Psoas muscle (tissue), 8 donors: ENCODE measurements around the gene NUP50. TPM values are rescaled to one million over a fixed set of nuclear protein-coding genes. Genes with fewer than 3 reads are reported as not detected.

ENCODE experiments used
- ATAC-seq, 4 donors: fragments of 200-7000 bp; cut with Tn5 transposase; one replicate each; pipeline ENCODE4 v1.9.1; 2020; ENCODE audit warnings: moderate library complexity in 3 of 4, mild to moderate bottlenecking in 2 of 4
- DNase-seq, 2 donors: peaks; one replicate each; pipeline ENCODE4 v3.0.0-alpha.2; 2020
- H3K27ac ChIP-seq: fragments of 200-600 bp; one replicate; pipeline ENCODE4 v1.8.0; 2022
- H3K27me3 ChIP-seq, 3 donors: fragments of 200-600 bp in 1 of 3; one replicate each; pipeline versions ENCODE4 v1.6.1 to v1.8.0; 2013 to 2022; ENCODE audit warnings: low read length in 2 of 3, mild to moderate bottlenecking in 2 of 3, moderate library complexity in 1 of 3; ENCODE audit not compliant: insufficient read depth in 3 of 3
- H3K36me3 ChIP-seq, 2 donors: fragments of 200-600 bp in 1 of 2; one replicate each; pipeline versions ENCODE4 v1.6.1 to v1.8.0; 2013 to 2022; ENCODE audit warnings: low read depth in 1 of 2, mild to moderate bottlenecking in 1 of 2, moderate library complexity in 1 of 2; ENCODE audit not compliant: insufficient read depth in 1 of 2
- H3K4me1 ChIP-seq: fragments of 200-600 bp; one replicate; pipeline ENCODE4 v1.8.0; 2022
- H3K4me3 ChIP-seq: fragments of 200-600 bp; one replicate; pipeline ENCODE4 v1.8.0; 2022; ENCODE audit warnings: mild to moderate bottlenecking
- H3K9me3 ChIP-seq: fragments of 200-600 bp; one replicate; pipeline ENCODE4 v1.8.0; 2022
- CTCF ChIP-seq: fragments of 200-600 bp; IDR thresholded peaks from one replicate; pipeline ENCODE4 v1.8.0; 2022; ENCODE audit warnings: antibody characterized with exemption
- WGBS, 3 donors: extraction: QIAGEN DNeasy Blood & Tissue Kit; methylation state at CpG; one replicate each; pipeline versions ENCODE4 v1.1.6 to v1.1.7; 2013; 5-methylcytosine and 5-hydroxymethylcytosine counted together
- intact Hi-C, 2 donors: fragments of 100-400 bp; cut with DNase I; formaldehyde crosslinking; loops; one replicate each; pipeline versions ENCODE4 v1.11.0 to v1.14.2; 2022
- polyA plus RNA-seq, 3 donors: library from polyadenylated mRNA; stranded (reverse); fragments of 200-250 nt; gene quantifications; one replicate each; pipeline ENCODE4 v1.2.3, GENCODE V29; 2013
- total RNA-seq, 4 donors: library from RNA; stranded (reverse); fragmentation: NEBNext Ultra II Directional in 2 of 4; extraction: Animal tissue kit (Norgen Biotek cat#: 25700) in 2 of 4; gene quantifications; one replicate each; pipeline versions ENCODE4 v1.2.1 to v1.2.4, GENCODE V29; 2021 to 2023
- donor health status: healthy with polysubstance abuse.
- donor health status: DM: no; HTN: no; CAD: no; lungs with moderate emphysema.
- donor health status: Bipolar disorder and iron deficiency.
- donor health status: healthy.
- donor health status: DM: yes; HTN: yes; CAD: no.
- donor health status: DM: no; HTN: no; CAD: no.
- donor health status: DM: no; HTN: no; CAD: no.
- donor health status: DM: yes; HTN: yes; CAD: no.

The NUP50 gene
- total and polyA plus RNA-seq, 7 donors = 6.1 to 26.6 (median 20.3) TPM

GRCh38 chr22:45233827-45234226 is 70.1 kb downstream of the NUP50 start:
- no peak for ATAC-seq
- H3K27ac ChIP-seq = no peak overlapping the region
- DNase-seq = no peak

GRCh38 chr22:45235101-45235777 is 71.5 kb downstream of the NUP50 start:
- intact Hi-C loops = no loop called here
- no peak for TF ChIP-seq CTCF
- Histone ChIP-seq H3K27me3 (no peaks in the 10 kb centered on the region), H3K27ac (no peak overlapping the region), H3K36me3 (peaks cover 0 to 3% of the 10 kb centered on the region in 2 donors), H3K4me1 (no peaks in the 10 kb centered on the region), H3K4me3 (no peak overlapping the region), H3K9me3 (no peaks in the 10 kb centered on the region)
- ATAC-seq (peak in 1 of 4 donors; percentile 19), DNase-seq (peak in 1 of 2 donors; percentile 45)
- WGBS, 3 donors = 79 to 83% (median 81%) methylated on average over 23 of the region's 23 CpGs

More at GRCh38 chr22:45233827-45234226, 70.1 kb downstream of the NUP50 start:
- no peak overlapping the region for H3K4me3 ChIP-seq
- no peak for TF ChIP-seq CTCF
- H3K9me3 ChIP-seq = no peaks in the 10 kb centered on the region
- H3K4me1 ChIP-seq = no peaks in the 10 kb centered on the region
- H3K36me3 ChIP-seq = peaks cover 0 to under 1% of the 10 kb centered on the region in 2 donors
- WGBS, 3 donors = 86 to 94% (median 87%) methylated on average over 10 of the region's 10 CpGs
- intact Hi-C loops = no loop called here
- H3K27me3 ChIP-seq = no peaks in the 10 kb centered on the region

GRCh38 chr22:45235851-45236342 is 72.2 kb downstream of the NUP50 start:
- no peak for ATAC-seq
- Histone ChIP-seq H3K4me3 (no peak overlapping the region), H3K36me3 (peaks cover 0 to 3% of the 10 kb centered on the region in 2 donors), H3K27ac (no peak overlapping the region), H3K27me3 (no peaks in the 10 kb centered on the region), H3K4me1 (no peaks in the 10 kb centered on the region), H3K9me3 (no peaks in the 10 kb centered on the region)
- 88 to 89% (median 89%) methylated on average over 20 of the region's 20 CpGs for WGBS, 3 donors
- intact Hi-C loops = no loop called here
- no peak for TF ChIP-seq CTCF
- no peak for DNase-seq

- 92 to 96% (median 94%) methylated on average over 15 of the region's 15 CpGs for WGBS, 3 donors
- no peaks in the 10 kb centered on the region for H3K27me3 ChIP-seq
- H3K4me3 ChIP-seq = no peak overlapping the region
- peaks cover 0 to 3% of the 10 kb centered on the region in 2 donors for H3K36me3 ChIP-seq
- TF ChIP-seq CTCF = no peak
- intact Hi-C loops = no loop called here
- H3K9me3 ChIP-seq = no peaks in the 10 kb centered on the region
- ATAC-seq (no peak), DNase-seq (no peak)
- no peaks in the 10 kb centered on the region for H3K4me1 ChIP-seq
- no peak overlapping the region for H3K27ac ChIP-seq
These were observed 73.6 kb downstream of the NUP50 start for GRCh38 chr22:45237065-45237990.

Other genes starting within 250 kb of the NUP50 start
- gene PHF21B, start 153.9 kb upstream of the NUP50 start, total RNA-seq = under 1 TPM in 3 of 4 donors, not detected in 1; 0.26 to 0.58 (median 0.44) TPM
- gene PHF21B, start 153.9 kb upstream of the NUP50 start, polyA plus RNA-seq = under 1 TPM; 0.03 to 0.06 (median 0.03) TPM
- 10 to 100 TPM; 21.3 to 51.1 (median 28.0) TPM for gene KIAA0930, start 77.0 kb downstream of the NUP50 start, total RNA-seq
- gene KIAA0930, start 77.0 kb downstream of the NUP50 start, polyA plus RNA-seq = 10 to 100 TPM; 13.2 to 24.9 (median 15.3) TPM
- gene UPK3A, start 121.0 kb downstream of the NUP50 start, total RNA-seq = 1 to 10 TPM; 1.1 to 3.9 (median 2.1) TPM
- 10 to 100 TPM in 1 of 3 donors, 1 to 10 TPM in 1, under 1 TPM in 1; 0.93 to 11.7 (median 5.0) TPM for gene UPK3A, start 121.0 kb downstream of the NUP50 start, polyA plus RNA-seq
- gene FAM118A, start 146.0 kb downstream of the NUP50 start, total RNA-seq = 10 to 100 TPM; 14.2 to 25.5 (median 16.6) TPM
- 10 to 100 TPM in 2 of 3 donors, 1 to 10 TPM in 1; 5.8 to 18.8 (median 15.6) TPM for gene FAM118A, start 146.0 kb downstream of the NUP50 start, polyA plus RNA-seq
- not detected for gene SMC1B, start 249.7 kb downstream of the NUP50 start, total RNA-seq
- gene SMC1B, start 249.7 kb downstream of the NUP50 start, polyA plus RNA-seq = not detected
- gene RIBC2, start 249.8 kb downstream of the NUP50 start, total RNA-seq = not detected
- under 1 TPM in 1 of 3 donors, not detected in 2; 0.04 TPM for gene RIBC2, start 249.8 kb downstream of the NUP50 start, polyA plus RNA-seq